Ovary (tissue), 9 donors: ENCODE results near the gene RANBP1. TPM values are rescaled to one million over a fixed set of nuclear protein-coding genes. Genes with fewer than 3 reads are reported as not detected.

Experiments used
- DNase-seq, 5 donors: peaks; one replicate each; pipeline ENCODE4 v3.0.0-alpha.2; 2019 to 2020
- H3K27ac ChIP-seq, 2 donors: fragments of 200-600 bp; one replicate each; pipeline versions ENCODE4 v1.5.1 to v1.8.0; 2019 to 2022
- H3K27me3 ChIP-seq: fragments of 200-600 bp; one replicate; pipeline ENCODE4 v1.8.0; 2022
- H3K36me3 ChIP-seq: fragments of 200-600 bp; sonication (generic); one replicate; pipeline ENCODE4 v1.5.1; 2019
- H3K4me1 ChIP-seq: one replicate; pipeline ENCODE4 v1.8.1; 2013; ENCODE audit warnings: mild to moderate bottlenecking, moderate library complexity; ENCODE audit not compliant: insufficient read depth
- H3K4me3 ChIP-seq: fragments of 200-600 bp; sonication (generic); one replicate; pipeline ENCODE4 v1.5.1; 2017
- H3K9me3 ChIP-seq, 2 donors: fragments of 200-600 bp in 1 of 2; sonication (generic) in 1 of 2; one replicate each; pipeline versions ENCODE4 v1.5.1 to v1.8.1; 2013 to 2019; ENCODE audit warnings: mild to moderate bottlenecking in 1 of 2, moderate library complexity in 1 of 2
- CTCF ChIP-seq, 3 donors: fragments of 450-650 bp in 2 of 3; fragments of 200-600 bp in 1 of 3; IDR thresholded peaks; one replicate each; pipeline versions ENCODE4 v1.5.1 to v1.8.0; 2016 to 2022; ENCODE audit warnings: antibody characterized with exemption in 3 of 3, mild to moderate bottlenecking in 1 of 3
- EP300 ChIP-seq: sonication (generic); formaldehyde crosslinking; IDR thresholded peaks from one replicate; pipeline ENCODE4 v1.6.1; 2017; ENCODE audit warnings: antibody characterized with exemption
- POLR2A ChIP-seq: fragments of 450-650 bp; IDR thresholded peaks from one replicate; pipeline ENCODE4 v1.6.1; 2017; ENCODE audit warnings: antibody characterized with exemption, mild to moderate bottlenecking, moderate library complexity
- WGBS, 3 donors: extraction: QIAGEN DNeasy Blood & Tissue Kit in 1 of 3; methylation state at CpG; one replicate each; pipeline versions ENCODE4 v1.1.5 to v1.1.7; 2013 to 2017; 5-methylcytosine and 5-hydroxymethylcytosine counted together
- intact Hi-C, 4 donors: fragments of 100-400 bp; cut with DNase I; formaldehyde crosslinking; loops; one replicate each; pipeline versions ENCODE4 v1.11.0 to v1.15.1; 2022 to 2023
- polyA plus RNA-seq, 2 donors: library from polyadenylated mRNA; stranded (reverse); fragments of 200-250 nt in 1 of 2; fragments of 350-450 nt in 1 of 2; fragmentation: Illumina TruSeq in 1 of 2; extraction: RNeasy Lipid Tissue Mini Kit (QIAGEN cat#74804) in 1 of 2; gene quantifications; one replicate each; pipeline ENCODE4 v1.2.3, GENCODE V29; 2013 to 2014
- total RNA-seq, 7 donors: library from RNA; depleted of rRNA in 2 of 7; stranded (reverse); fragments of >200 nt in 2 of 7; fragmentation: NEBNext Ultra II Directional in 3 of 7; extraction: Animal tissue kit (Norgen Biotek cat#: 25700) in 3 of 7; gene quantifications; one replicate each; pipeline versions ENCODE4 v1.1.0 to v1.2.4, GENCODE V29; 2016 to 2023
- donor health status: DM: no; HTN: no; CAD: no; lungs with moderate emphysema.
- donor health status: DM: no; HTN: no; CAD: no.
- donor health status: Bipolar disorder and iron deficiency.
- donor health status: DM: yes; HTN: yes; CAD: no.
- donor health status: DM: no; HTN: no; CAD: no.
- donor health status: DM: yes; HTN: yes; CAD: no.

RANBP1 gene
- total and polyA plus RNA-seq, 9 donors = 62.8 to 198 (median 80.2) TPM

- 85 to 90% (median 89%) methylated on average over 15 to 16 of the region's 16 CpGs for WGBS, 3 donors
- no peak for DNase-seq
- intact Hi-C loops = loop anchor here in 1 of 4 donors (10.0 kb wide), 1 partner anchor 56 kb away; no protein-coding TSS in a partner anchor
These were observed 23.0 kb downstream of the RANBP1 start for GRCh38 chr22:20138868-20139267.

GRCh38 chr22:20139391-20140106 lies 23.6 kb downstream of the RANBP1 start:
- no peak overlapping the region for H3K4me3 ChIP-seq
- intact Hi-C loops = loop anchor here in 1 of 4 donors (10.0 kb wide), 1 partner anchor 55 kb away; no protein-coding TSS in a partner anchor
- H3K27ac ChIP-seq = no peak overlapping the region
- H3K27me3 ChIP-seq = no peaks in the 10 kb centered on the region
- H3K4me1 ChIP-seq = peaks cover 10% of the 10 kb centered on the region
- 92 to 97% (median 95%) methylated on average over 32 to 36 of the region's 36 CpGs for WGBS, 3 donors
- no peaks in the 10 kb centered on the region for H3K36me3 ChIP-seq
- no peak for TF ChIP-seq EP300
- TF ChIP-seq CTCF (IDR thresholded peaks at IDR 0.05) = no peak
- no peak for TF ChIP-seq POLR2A
- no peak for DNase-seq
- no peaks in the 10 kb centered on the region for H3K9me3 ChIP-seq

More at GRCh38 chr22:20138868-20139267, 23.0 kb downstream of the RANBP1 start:
- no peaks in the 10 kb centered on the region for H3K27me3 ChIP-seq
- peaks cover 10% of the 10 kb centered on the region for H3K4me1 ChIP-seq
- H3K9me3 ChIP-seq = no peaks in the 10 kb centered on the region
- no peak for TF ChIP-seq CTCF (IDR thresholded peaks at IDR 0.05)
- no peak for TF ChIP-seq EP300
- no peak for TF ChIP-seq POLR2A
- no peak overlapping the region for H3K27ac ChIP-seq
- no peaks in the 10 kb centered on the region for H3K36me3 ChIP-seq
- no peak overlapping the region for H3K4me3 ChIP-seq

GRCh38 chr22:20140107-20140445 lies 24.2 kb downstream of the RANBP1 start:
- no peak overlapping the region for H3K4me3 ChIP-seq
- H3K4me1 ChIP-seq = peaks cover 10% of the 10 kb centered on the region
- no peak for TF ChIP-seq EP300
- TF ChIP-seq POLR2A = no peak
- TF ChIP-seq CTCF (IDR thresholded peaks at IDR 0.05) = no peak
- DNase-seq = no peak
- H3K27ac ChIP-seq = no peak overlapping the region
- intact Hi-C loops = no loop called here
- 78 to 91% (median 87%) methylated on average over 7 to 11 of the region's 11 CpGs for WGBS, 3 donors
- no peaks in the 10 kb centered on the region for H3K27me3 ChIP-seq
- no peaks in the 10 kb centered on the region for H3K36me3 ChIP-seq
- H3K9me3 ChIP-seq = no peaks in the 10 kb centered on the region

GRCh38 chr22:20140521-20140964 lies 24.6 kb downstream of the RANBP1 start:
- no peak overlapping the region for H3K4me3 ChIP-seq
- no peaks in the 10 kb centered on the region for H3K9me3 ChIP-seq
- H3K36me3 ChIP-seq = no peaks in the 10 kb centered on the region
- intact Hi-C loops = no loop called here
- H3K27me3 ChIP-seq = no peaks in the 10 kb centered on the region
- peaks cover 8% of the 10 kb centered on the region for H3K4me1 ChIP-seq
- WGBS, 3 donors = 79 to 87% (median 83%) methylated on average over 16 to 17 of the region's 17 CpGs
- DNase-seq = no peak
- TF ChIP-seq CTCF (IDR thresholded peaks at IDR 0.05) (no peak), POLR2A (no peak), EP300 (no peak)
- H3K27ac ChIP-seq = no peak overlapping the region
